Medulla oblongata (tissue), 1 donor: ENCODE results near the gene WASL.
"Not testable (repeated sequence)": the region's sequence is repeated elsewhere in the genome, so short reads cannot be mapped to it uniquely, and the experiment has no call there.

Experiments
- DNase-seq: peaks from one replicate; pipeline ENCODE4 v3.0.0-alpha.2; 2015; ENCODE audit errors: extremely low spot score

WASL gene

GRCh38 chr7:123732413-123733091, 16.3 kb downstream of the WASL start:
- no peak for DNase-seq

- no peak for DNase-seq
Measured at GRCh38 chr7:123729218-123729578, 19.6 kb downstream of the WASL start.

- DNase-seq: no peak
Measured at GRCh38 chr7:123727071-123727837, 21.5 kb downstream of the WASL start.

GRCh38 chr7:123725586-123726171, 23.1 kb downstream of the WASL start:
- no peak for DNase-seq

- DNase-seq: no peak
Measured at GRCh38 chr7:123724817-123725253, 24.0 kb downstream of the WASL start.

- no peak for DNase-seq
Measured at GRCh38 chr7:123723913-123724312, 24.9 kb downstream of the WASL start.

- not testable (repeated sequence) for DNase-seq
Measured at GRCh38 chr7:123720527-123720926, 28.3 kb downstream of the WASL start.

- DNase-seq: no peak
Measured at GRCh38 chr7:123719197-123719721, 29.5 kb downstream of the WASL start.

GRCh38 chr7:123718773-123719172, 30.0 kb downstream of the WASL start:
- DNase-seq: no peak

GRCh38 chr7:123717689-123718088, 31.1 kb downstream of the WASL start:
- DNase-seq: no peak

GRCh38 chr7:123716877-123717276, 31.9 kb downstream of the WASL start:
- DNase-seq: no peak

GRCh38 chr7:123715799-123716198, 33.0 kb downstream of the WASL start:
- DNase-seq: no peak

GRCh38 chr7:123715198-123715597, 33.6 kb downstream of the WASL start:
- no peak for DNase-seq

- no peak for DNase-seq
Measured at GRCh38 chr7:123714296-123715080, 34.3 kb downstream of the WASL start.

GRCh38 chr7:123712619-123713018, 36.2 kb downstream of the WASL start:
- DNase-seq: no peak

GRCh38 chr7:123711832-123712293, 36.9 kb downstream of the WASL start:
- no peak for DNase-seq

- DNase-seq: no peak
Measured at GRCh38 chr7:123710683-123711082, 38.1 kb downstream of the WASL start.

- no peak for DNase-seq
Measured at GRCh38 chr7:123709525-123709924, 39.3 kb downstream of the WASL start.

- no peak for DNase-seq
Measured at GRCh38 chr7:123705211-123705901, 43.4 kb downstream of the WASL start.

GRCh38 chr7:123695944-123696677, 52.7 kb downstream of the WASL start:
- no peak for DNase-seq
